HFFc6 (cell line): ENCODE data around the gene ZNRF1. TPM values are rescaled to one million over a fixed set of nuclear protein-coding genes. Genes with fewer than 3 reads are reported as not detected.

Experiments
- DNase-seq: peaks from one replicate; pipeline ENCODE4 v3.0.0-alpha.2; 2018
- H3K27ac Mint-ChIP-seq: 2 replicates; pipeline ENCODE4 v1.8.0; 2020; ENCODE audit warnings: mild to moderate bottlenecking, mixed read lengths
- H3K27me3 Mint-ChIP-seq: 2 replicates; pipeline ENCODE4 v1.8.0; 2021; ENCODE audit warnings: mild to moderate bottlenecking, moderate library complexity, mixed read lengths; ENCODE audit not compliant: insufficient read depth
- H3K36me3 Mint-ChIP-seq: 2 replicates; pipeline ENCODE4 v1.8.0; 2021; ENCODE audit warnings: low read depth, mixed read lengths
- H3K4me1 Mint-ChIP-seq: 2 replicates; pipeline ENCODE4 v1.8.0; 2020; ENCODE audit warnings: low read depth, mixed read lengths
- H3K4me3 Mint-ChIP-seq: 2 replicates; pipeline ENCODE4 v1.8.0; 2020; ENCODE audit warnings: mild to moderate bottlenecking, moderate library complexity, mixed read lengths
- H3K9me3 Mint-ChIP-seq: 2 replicates; pipeline ENCODE4 v1.8.0; 2020; ENCODE audit warnings: mild to moderate bottlenecking, mixed read lengths
- CTCF ChIP-seq: fragments of 200-600 bp; sonication (generic); IDR thresholded peaks from 2 replicates; pipeline ENCODE4 v1.5.0; 2021; ENCODE audit warnings: antibody characterized with exemption, mild to moderate bottlenecking
- total RNA-seq, 6 experiments: library from RNA; stranded (reverse); fragmentation: NEBNext Ultra II Directional; extraction: Animal tissue kit (Norgen Biotek cat#: 25700); gene quantifications; 2 replicates in 1 of 6; 3 replicates in 5 of 6; pipeline ENCODE4 v1.2.3, GENCODE V29; 2021

The ZNRF1 gene
- total RNA-seq, 6 experiments from 2014 or later: 21.7 to 31.3 (median 28.0) TPM

- H3K4me3 Mint-ChIP-seq: no peak overlapping the region
- peaks cover 8% of the 10 kb centered on the region; the same call in 1 of the 2 replicates for H3K36me3 Mint-ChIP-seq
- no peak overlapping the region for H3K27ac Mint-ChIP-seq
- TF ChIP-seq CTCF: no peak
- no peak for DNase-seq
- no peaks in the 10 kb centered on the region for H3K9me3 Mint-ChIP-seq
- H3K27me3 Mint-ChIP-seq: no peaks in the 10 kb centered on the region; the same call in 1 of the 2 replicates
- H3K4me1 Mint-ChIP-seq: peaks cover 30% of the 10 kb centered on the region
These were observed 86.7 kb downstream of the ZNRF1 start for GRCh38 chr16:75085556-75085955.

GRCh38 chr16:75086281-75086680, 87.5 kb downstream of the ZNRF1 start:
- no peaks in the 10 kb centered on the region for H3K9me3 Mint-ChIP-seq
- no peaks in the 10 kb centered on the region; the same call in 1 of the 2 replicates for H3K27me3 Mint-ChIP-seq
- no peak for TF ChIP-seq CTCF
- DNase-seq: no peak
- peaks cover 28% of the 10 kb centered on the region for H3K4me1 Mint-ChIP-seq
- H3K4me3 Mint-ChIP-seq: no peak overlapping the region
- no peak overlapping the region for H3K27ac Mint-ChIP-seq
- peaks cover 8% of the 10 kb centered on the region; the same call in 1 of the 2 replicates for H3K36me3 Mint-ChIP-seq

GRCh38 chr16:75086688-75087374, 88.0 kb downstream of the ZNRF1 start:
- Mint-ChIP-seq H3K4me3 (no peak overlapping the region), H3K9me3 (no peaks in the 10 kb centered on the region), H3K4me1 (peaks cover 33% of the 10 kb centered on the region), H3K27ac (no peak overlapping the region; the same call in 1 of the 2 replicates), H3K27me3 (no peaks in the 10 kb centered on the region; the same call in 1 of the 2 replicates), H3K36me3 (peaks cover 8% of the 10 kb centered on the region; the same call in 1 of the 2 replicates)
- TF ChIP-seq CTCF: no peak
- no peak for DNase-seq

- TF ChIP-seq CTCF: no peak
- Mint-ChIP-seq H3K36me3 (peaks cover 8% of the 10 kb centered on the region; the same call in 1 of the 2 replicates), H3K4me1 (peaks cover 40% of the 10 kb centered on the region), H3K9me3 (no peaks in the 10 kb centered on the region), H3K4me3 (no peak overlapping the region), H3K27ac (peak overlapping the region; percentile 18; the same call in 1 of the 2 replicates), H3K27me3 (no peaks in the 10 kb centered on the region; the same call in 1 of the 2 replicates)
- no peak for DNase-seq
These were observed 88.7 kb downstream of the ZNRF1 start for GRCh38 chr16:75087375-75087979.

GRCh38 chr16:75088216-75088615, 89.4 kb downstream of the ZNRF1 start:
- no peak overlapping the region for H3K4me3 Mint-ChIP-seq
- H3K27me3 Mint-ChIP-seq: no peaks in the 10 kb centered on the region; the same call in 1 of the 2 replicates
- no peak for DNase-seq
- TF ChIP-seq CTCF: no peak
- H3K36me3 Mint-ChIP-seq: peaks cover 8% of the 10 kb centered on the region; the same call in 1 of the 2 replicates
- H3K4me1 Mint-ChIP-seq: peaks cover 44% of the 10 kb centered on the region
- H3K9me3 Mint-ChIP-seq: no peaks in the 10 kb centered on the region
- no peak overlapping the region for H3K27ac Mint-ChIP-seq
